PFSK-1 (cell line): Measurements from ENCODE around the gene GRM1.

Experiments used
- FOXP2 ChIP-seq: optimal IDR thresholded peaks from 2 replicates; pipeline ENCODE3; 2011; ENCODE audit warnings: borderline replicate concordance, control low read depth, inconsistent platforms; ENCODE audit not compliant: insufficient read depth; ENCODE audit errors: extremely low read length, extremely low read depth
- POLR2AphosphoS5 ChIP-seq: IDR thresholded peaks from 2 replicates; pipeline ENCODE4 v1.6.1; 2012; ENCODE audit warnings: low read depth, mild to moderate bottlenecking, control low read depth, low read length, moderate library complexity
- SIN3A ChIP-seq: IDR thresholded peaks from 2 replicates; pipeline ENCODE4 v1.6.1; 2012; ENCODE audit warnings: mild to moderate bottlenecking, low read length, moderate library complexity, borderline replicate concordance; ENCODE audit not compliant: insufficient read depth
- TAF1 ChIP-seq: IDR thresholded peaks from 2 replicates; pipeline ENCODE4 v1.6.1; 2012; ENCODE audit warnings: low read length, control low read depth, borderline replicate concordance; ENCODE audit not compliant: insufficient read depth
- TF ChIP-seq, protein P1 (sequence below), 2 experiments: IDR thresholded peaks; 2 replicates each; pipeline versions ENCODE4 v1.6.1 to v1.8.0; 2011 to 2012; ENCODE audit warnings: low read depth in 2 of 2, low read length in 2 of 2, control low read depth in 1 of 2, inconsistent platforms in 1 of 2, mild to moderate bottlenecking in 1 of 2, moderate library complexity in 1 of 2; ENCODE audit not compliant: insufficient read depth in 1 of 2

Gene GRM1

DNA sequence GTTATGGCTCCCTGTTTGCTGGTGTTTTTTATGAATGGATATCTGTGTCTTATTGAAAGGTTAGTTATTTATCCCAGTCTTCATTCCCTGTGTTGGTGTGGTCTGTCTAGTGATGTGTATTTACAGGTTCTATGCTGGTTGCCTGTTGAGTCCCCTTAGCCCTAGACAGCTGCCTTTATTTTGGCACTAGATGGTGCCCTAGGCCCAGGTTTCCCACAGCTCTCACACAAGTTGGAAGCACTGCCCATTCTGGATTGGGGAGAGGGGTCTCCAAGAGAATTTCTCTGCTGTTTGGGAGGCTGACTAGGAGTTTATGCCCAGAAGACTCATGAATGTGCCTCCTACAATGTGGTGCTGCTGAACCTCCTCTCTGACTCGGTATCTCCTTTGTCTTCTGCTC lies 12.4 kb downstream of the GRM1 start:
- TF ChIP-seq FOXP2 (no peak), POLR2AphosphoS5 (no peak), SIN3A (no peak), TAF1 (no peak)
- TF ChIP-seq, protein P1, sequence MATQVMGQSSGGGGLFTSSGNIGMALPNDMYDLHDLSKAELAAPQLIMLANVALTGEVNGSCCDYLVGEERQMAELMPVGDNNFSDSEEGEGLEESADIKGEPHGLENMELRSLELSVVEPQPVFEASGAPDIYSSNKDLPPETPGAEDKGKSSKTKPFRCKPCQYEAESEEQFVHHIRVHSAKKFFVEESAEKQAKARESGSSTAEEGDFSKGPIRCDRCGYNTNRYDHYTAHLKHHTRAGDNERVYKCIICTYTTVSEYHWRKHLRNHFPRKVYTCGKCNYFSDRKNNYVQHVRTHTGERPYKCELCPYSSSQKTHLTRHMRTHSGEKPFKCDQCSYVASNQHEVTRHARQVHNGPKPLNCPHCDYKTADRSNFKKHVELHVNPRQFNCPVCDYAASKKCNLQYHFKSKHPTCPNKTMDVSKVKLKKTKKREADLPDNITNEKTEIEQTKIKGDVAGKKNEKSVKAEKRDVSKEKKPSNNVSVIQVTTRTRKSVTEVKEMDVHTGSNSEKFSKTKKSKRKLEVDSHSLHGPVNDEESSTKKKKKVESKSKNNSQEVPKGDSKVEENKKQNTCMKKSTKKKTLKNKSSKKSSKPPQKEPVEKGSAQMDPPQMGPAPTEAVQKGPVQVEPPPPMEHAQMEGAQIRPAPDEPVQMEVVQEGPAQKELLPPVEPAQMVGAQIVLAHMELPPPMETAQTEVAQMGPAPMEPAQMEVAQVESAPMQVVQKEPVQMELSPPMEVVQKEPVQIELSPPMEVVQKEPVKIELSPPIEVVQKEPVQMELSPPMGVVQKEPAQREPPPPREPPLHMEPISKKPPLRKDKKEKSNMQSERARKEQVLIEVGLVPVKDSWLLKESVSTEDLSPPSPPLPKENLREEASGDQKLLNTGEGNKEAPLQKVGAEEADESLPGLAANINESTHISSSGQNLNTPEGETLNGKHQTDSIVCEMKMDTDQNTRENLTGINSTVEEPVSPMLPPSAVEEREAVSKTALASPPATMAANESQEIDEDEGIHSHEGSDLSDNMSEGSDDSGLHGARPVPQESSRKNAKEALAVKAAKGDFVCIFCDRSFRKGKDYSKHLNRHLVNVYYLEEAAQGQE (IDR thresholded peaks at IDR 0.05; ENCODE audit: insufficient read depth in 1 of 2, low read depth in 2 of 2, low read length in 2 of 2): no peak; a peak in 1 of 4 replicates

GRCh38 chr6:146047371-146047770 lies 18.5 kb downstream of the GRM1 start:
- TF ChIP-seq SIN3A (no peak), TAF1 (no peak), POLR2AphosphoS5 (no peak), FOXP2 (no peak)
- TF ChIP-seq, protein P1 (IDR thresholded peaks at IDR 0.05; ENCODE audit: insufficient read depth in 1 of 2, low read depth in 2 of 2, low read length in 2 of 2): no peak

GRCh38 chr6:146050168-146050567 lies 21.3 kb downstream of the GRM1 start:
- TF ChIP-seq SIN3A (no peak), POLR2AphosphoS5 (no peak), TAF1 (no peak), FOXP2 (no peak)
- TF ChIP-seq, protein P1 (IDR thresholded peaks at IDR 0.05; ENCODE audit: insufficient read depth in 1 of 2, low read depth in 2 of 2, low read length in 2 of 2): no peak

- no peak for TF ChIP-seq FOXP2
- TF ChIP-seq SIN3A: no peak
- no peak for TF ChIP-seq POLR2AphosphoS5
- TF ChIP-seq TAF1: no peak
- TF ChIP-seq, protein P1 (IDR thresholded peaks at IDR 0.05; ENCODE audit: insufficient read depth in 1 of 2, low read depth in 2 of 2, low read length in 2 of 2): no peak
Observed at GRCh38 chr6:146056506-146056905, 27.6 kb downstream of the GRM1 start.

DNA sequence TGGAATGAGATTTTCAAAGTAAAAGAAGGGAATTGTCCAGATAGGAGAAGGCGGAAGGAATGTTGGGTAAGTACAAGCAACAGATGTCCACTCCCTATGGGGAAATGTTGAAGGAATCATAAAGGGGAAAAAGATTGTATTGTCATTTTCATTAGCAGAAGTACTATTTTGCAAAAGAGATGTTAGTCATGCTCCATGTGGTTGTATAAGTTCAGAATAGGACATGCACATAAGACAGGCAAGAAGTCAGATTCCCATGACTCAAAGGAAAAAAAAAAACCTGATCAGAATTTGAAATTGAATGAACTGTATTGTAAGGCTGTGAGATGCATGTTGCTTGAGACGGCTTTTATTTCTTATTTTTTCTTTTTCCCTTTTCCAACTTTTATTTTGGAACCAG lies 36.8 kb downstream of the GRM1 start:
- TF ChIP-seq FOXP2: no peak
- TF ChIP-seq TAF1: no peak
- no peak for TF ChIP-seq POLR2AphosphoS5
- TF ChIP-seq, protein P1 (IDR thresholded peaks at IDR 0.05; ENCODE audit: insufficient read depth in 1 of 2, low read depth in 2 of 2, low read length in 2 of 2): no peak
- no peak for TF ChIP-seq SIN3A
